ENCODE data around the gene PTPN7. TPM values are rescaled to one million over a fixed set of nuclear protein-coding genes. Genes with fewer than 3 reads are reported as not detected.
"Not testable (repeated sequence)": the region's sequence is repeated elsewhere in the genome, so short reads cannot be mapped to it uniquely, and the experiment has no call there.

The PTPN7 gene
- total RNA-seq, 2 donors from 2014 or later: 119 to 198 TPM

DNA sequence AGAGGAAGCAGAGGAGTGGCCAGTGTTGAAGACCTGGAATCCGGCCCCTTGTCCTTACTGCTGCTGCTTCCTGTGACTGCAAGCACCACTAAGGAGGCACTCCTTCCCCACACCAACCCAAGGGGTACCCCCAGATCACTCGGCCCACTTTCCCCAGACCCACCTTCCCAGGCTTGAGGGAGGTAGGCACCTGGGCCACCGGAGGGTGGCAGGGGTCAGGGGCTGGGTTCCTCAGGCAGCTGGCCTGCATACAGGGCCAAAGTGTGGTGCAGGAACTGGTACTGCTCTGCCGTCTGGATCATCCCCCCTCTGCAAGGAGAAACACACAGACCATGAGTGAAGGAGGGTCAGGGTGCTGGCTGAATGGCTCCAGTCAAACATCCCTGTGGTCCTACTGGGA, 12.0 kb downstream of the PTPN7 start:
- Mint-ChIP-seq H3K36me3 (peaks cover 23 to 25% of the 10 kb centered on the region in 2 donors), H3K9me3 (no peaks in the 10 kb centered on the region), H3K27ac (peak overlapping the region in 1 of 2 donors; percentile 45)
- ATAC-seq (no peak), DNase-seq (ENCODE audit: low spot score in 2 of 2) (no peak)

GRCh38 chr1:202146993-202147392, 13.4 kb downstream of the PTPN7 start:
- Mint-ChIP-seq H3K36me3 (peaks cover 20 to 21% of the 10 kb centered on the region in 2 donors), H3K27ac (peak overlapping the region in 1 of 2 donors; percentile 87), H3K9me3 (no peaks in the 10 kb centered on the region)
- ATAC-seq (no peak), DNase-seq (ENCODE audit: low spot score in 2 of 2) (no peak)

GRCh38 chr1:202146279-202146678, 14.1 kb downstream of the PTPN7 start:
- no peaks in the 10 kb centered on the region for H3K9me3 Mint-ChIP-seq
- peaks cover 19% of the 10 kb centered on the region in 2 donors for H3K36me3 Mint-ChIP-seq
- DNase-seq (ENCODE audit: low spot score in 2 of 2) (no peak), ATAC-seq (no peak)
- H3K27ac Mint-ChIP-seq: peak overlapping the region in 1 of 2 donors; percentile 87

- ATAC-seq; H3K9me3 Mint-ChIP-seq; DNase-seq (ENCODE audit: low spot score in 2 of 2): not testable (repeated sequence)
- H3K36me3 Mint-ChIP-seq: peaks cover 13 to 14% of the 10 kb centered on the region in 2 donors
- H3K27ac Mint-ChIP-seq: peak overlapping the region; percentile 87 to 95
Observed at GRCh38 chr1:202145744-202146140, 14.7 kb downstream of the PTPN7 start.

DNA sequence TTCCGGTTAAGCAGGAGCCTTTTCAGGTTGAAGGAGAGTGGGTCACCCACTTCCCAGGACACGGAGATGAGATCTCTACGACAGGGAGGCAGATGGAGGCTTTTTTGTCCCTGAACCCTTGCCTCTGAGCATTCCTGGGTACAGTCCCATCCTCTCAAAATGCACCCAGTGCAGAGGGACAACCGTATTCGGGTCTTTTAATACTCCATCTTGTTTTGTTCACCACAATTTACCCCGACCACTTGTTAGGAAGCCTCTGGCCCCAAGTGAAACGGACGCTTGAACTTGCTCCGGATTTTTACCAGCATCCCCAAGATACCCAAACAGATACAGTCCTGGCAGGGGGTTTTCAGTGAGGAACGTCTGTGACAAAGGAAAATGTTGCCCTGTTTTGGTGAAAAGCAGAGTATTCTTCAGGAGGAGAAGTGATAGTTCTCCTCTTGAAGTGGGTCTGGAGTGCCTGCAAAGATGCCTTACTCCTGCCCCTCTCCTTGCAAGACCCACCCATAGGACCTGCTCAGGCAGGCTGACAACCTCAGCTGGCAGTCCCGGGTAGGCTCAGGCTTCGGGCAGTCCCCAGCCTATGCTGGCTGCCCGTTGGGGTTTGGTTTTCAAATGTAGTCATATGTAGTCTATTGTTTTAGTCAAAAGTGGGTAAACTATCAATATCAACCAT, 15.2 kb downstream of the PTPN7 start:
- Mint-ChIP-seq H3K36me3 (peaks cover 8 to 12% of the 10 kb centered on the region in 2 donors), H3K9me3 (no peaks in the 10 kb centered on the region), H3K27ac (peak overlapping the region; percentile 87 to 95)
- ATAC-seq: peak; percentile 48 to 60
- peak in 1 of 2 donors; percentile 50 for DNase-seq (ENCODE audit: low spot score in 2 of 2)

DNA sequence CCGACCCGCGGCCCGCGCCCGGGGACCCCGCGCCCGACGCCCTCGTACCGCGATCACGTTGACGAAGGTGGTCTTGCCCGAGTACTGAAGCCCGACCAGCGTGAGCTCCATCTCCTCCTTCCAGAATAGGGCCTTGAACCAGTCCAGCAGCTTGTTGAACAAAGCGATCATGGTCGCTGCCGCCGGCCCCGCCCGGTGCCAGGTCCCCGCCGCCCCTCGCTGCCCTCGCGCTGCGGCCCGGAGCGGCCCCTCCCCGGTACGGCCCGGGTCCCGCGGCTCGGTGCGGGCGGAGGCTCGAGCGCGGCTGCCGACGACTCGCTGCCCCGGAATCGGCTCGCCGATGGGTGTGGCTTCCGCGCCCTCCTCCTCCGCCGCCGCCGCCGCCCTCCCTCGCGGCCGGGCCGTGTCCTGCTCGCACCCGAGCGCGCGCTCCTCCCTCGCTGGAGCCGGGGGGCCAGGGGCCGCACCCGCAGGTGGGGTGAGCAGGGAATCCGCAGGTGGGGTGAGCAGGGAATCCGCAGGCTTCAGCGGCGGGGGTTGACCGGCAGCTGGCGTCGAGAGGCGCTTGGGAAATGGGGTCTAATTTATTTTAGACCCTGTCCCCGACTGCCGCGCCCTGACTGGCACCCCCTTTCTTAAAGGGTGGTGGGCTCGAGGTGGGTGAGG, 15.9 kb downstream of the PTPN7 start, which contains the start of gene ARL8A:
TSS of gene ARL8A (minus strand) at position 336 of the 666 bp plus-strand sequence. CDS start at position 171, 165 bp downstream.
- peak; percentile 72 to 75 for DNase-seq (ENCODE audit: low spot score in 2 of 2)
- peaks cover 7 to 12% of the 10 kb centered on the region in 2 donors for H3K36me3 Mint-ChIP-seq
- H3K9me3 Mint-ChIP-seq: no peaks in the 10 kb centered on the region
- H3K27ac Mint-ChIP-seq: peak within 1 kb of the TSS; percentile 92 to 98
- peak; percentile 74 to 76 for ATAC-seq

DNA sequence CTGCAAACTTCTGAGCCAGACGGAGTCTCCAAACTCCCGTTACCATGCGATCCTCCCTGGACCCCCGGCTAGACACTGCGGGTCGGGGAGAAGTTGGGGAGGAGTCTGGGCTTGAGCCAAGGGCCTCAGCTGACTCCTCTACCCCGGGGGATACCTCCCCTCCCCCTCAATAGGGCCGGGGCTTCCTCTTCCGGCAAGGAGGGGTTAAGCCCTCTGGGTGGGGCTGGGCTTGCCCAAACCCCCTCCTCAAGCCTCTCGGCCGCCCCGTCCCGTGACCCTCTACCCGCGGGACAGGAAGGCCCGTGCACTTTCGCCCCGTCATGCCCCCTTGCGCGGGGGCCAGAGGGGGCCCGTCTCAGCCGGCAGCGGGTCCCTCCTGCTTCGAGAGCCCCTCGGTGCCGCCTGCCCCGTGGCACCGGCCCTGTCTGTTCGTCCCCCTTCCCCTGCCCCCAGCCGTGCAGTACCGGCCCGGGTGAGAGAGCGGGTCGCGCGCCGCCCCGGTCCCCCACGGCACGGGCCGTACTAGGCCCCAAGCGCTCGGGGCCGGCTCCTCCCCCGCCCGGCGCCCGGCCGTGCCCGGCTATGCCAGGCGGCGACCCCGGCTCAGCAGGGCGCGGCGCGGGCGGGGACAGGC, 16.5 kb downstream of the PTPN7 start:
- no peaks in the 10 kb centered on the region for H3K9me3 Mint-ChIP-seq
- ATAC-seq: peak; percentile 43 to 57
- H3K36me3 Mint-ChIP-seq: peaks cover 7 to 12% of the 10 kb centered on the region in 2 donors
- DNase-seq (ENCODE audit: low spot score in 2 of 2): peak in 1 of 2 donors; percentile 65
- H3K27ac Mint-ChIP-seq: peak overlapping the region; percentile 92 to 98

DNA sequence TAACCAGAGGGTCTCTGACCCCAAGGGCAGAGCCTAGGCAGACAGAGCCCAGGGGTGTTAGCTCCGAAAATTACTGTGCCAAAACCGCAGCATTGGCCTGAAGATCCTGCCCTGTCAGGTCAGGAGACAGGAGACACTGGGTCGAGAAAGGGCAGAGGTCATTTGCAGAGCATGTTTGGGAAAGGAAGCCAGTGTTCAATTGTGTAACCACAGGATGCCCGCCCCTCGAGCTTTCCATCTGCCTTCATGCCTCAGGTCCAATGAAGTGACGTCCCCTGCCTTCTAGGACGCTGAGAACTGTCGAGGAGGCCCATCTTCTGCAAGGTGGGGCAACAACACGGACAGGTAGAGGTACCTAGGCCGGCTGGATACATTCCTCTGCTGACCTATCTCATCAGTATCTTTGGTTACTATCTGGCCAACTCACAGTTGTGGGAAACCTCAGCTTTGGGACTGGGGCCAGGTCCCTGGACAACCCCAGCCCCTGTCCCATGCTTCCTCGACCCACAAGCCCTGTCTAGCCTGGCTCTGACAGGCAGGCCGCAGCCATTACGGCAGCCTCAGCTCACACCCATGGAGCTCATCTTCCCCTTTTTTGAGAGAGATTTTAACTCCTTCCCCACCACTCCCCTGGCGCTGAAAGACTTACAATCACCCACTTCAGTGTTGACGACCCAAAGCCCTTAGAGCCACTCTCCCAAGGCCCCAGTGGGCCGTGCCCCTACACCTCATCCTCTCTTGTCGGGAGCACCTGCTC, 17.2 kb downstream of the PTPN7 start:
- Mint-ChIP-seq H3K36me3 (peaks cover 7 to 11% of the 10 kb centered on the region in 2 donors), H3K27ac (peak overlapping the region; percentile 92 to 98), H3K9me3 (no peaks in the 10 kb centered on the region)
- DNase-seq (ENCODE audit: low spot score in 2 of 2) (no peak), ATAC-seq (peak; percentile 13 to 42)

DNA sequence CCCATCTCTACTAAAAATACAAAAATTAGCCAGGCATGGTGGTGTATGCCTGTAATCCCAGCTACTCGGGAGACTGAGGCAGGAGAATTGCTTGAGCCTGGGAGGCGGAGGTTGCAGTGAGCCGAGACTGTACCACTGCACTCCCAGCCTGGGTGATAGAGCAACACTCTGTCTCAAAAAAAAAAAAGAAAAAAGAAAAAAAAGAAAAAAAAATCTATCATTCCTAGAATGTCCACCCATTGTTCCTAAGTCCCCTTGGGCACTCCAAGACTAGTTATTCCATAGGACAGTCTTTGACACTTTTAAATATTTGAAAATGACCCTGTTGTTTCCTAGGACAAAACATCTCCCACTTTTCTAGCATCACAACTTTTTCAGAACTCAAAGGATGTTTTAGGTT, 18.9 kb downstream of the PTPN7 start:
- not testable (repeated sequence) for ATAC-seq; H3K9me3 Mint-ChIP-seq; H3K36me3 Mint-ChIP-seq; DNase-seq (ENCODE audit: low spot score in 2 of 2); H3K27ac Mint-ChIP-seq

GRCh38 chr1:202140833-202141232, 19.6 kb downstream of the PTPN7 start:
- ATAC-seq: no peak
- peaks cover 7% of the 10 kb centered on the region in 2 donors for H3K36me3 Mint-ChIP-seq
- H3K9me3 Mint-ChIP-seq: no peaks in the 10 kb centered on the region
- H3K27ac Mint-ChIP-seq: no peak overlapping the region
- no peak for DNase-seq (ENCODE audit: low spot score in 2 of 2)

DNA sequence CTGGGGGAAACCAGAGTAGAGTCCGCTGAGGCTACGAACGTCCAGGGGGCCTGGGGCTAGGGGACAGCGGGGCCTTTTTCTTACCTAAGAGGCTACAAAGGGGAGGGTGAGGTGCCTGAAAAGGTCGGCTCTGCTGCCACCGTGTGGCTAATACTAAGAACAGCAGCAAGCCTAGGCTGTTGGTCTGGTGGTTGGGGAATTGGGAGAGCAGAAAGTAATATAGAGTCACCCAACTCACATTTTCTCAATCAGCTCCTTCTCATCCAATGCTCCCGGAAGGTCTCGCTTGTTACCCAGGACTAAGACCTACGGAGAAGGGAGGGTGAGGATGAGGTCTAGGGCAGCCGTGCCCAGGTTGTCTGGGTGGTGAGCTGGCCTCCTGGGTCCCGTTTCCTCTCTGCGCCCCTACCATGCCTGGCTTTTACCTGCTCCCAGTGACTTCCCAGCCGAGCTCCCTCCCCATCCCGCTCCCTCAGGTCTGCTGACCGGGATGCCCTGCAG, 25.1 kb downstream of the PTPN7 start:
- H3K9me3 Mint-ChIP-seq: no peaks in the 10 kb centered on the region
- no peaks in the 10 kb centered on the region for H3K36me3 Mint-ChIP-seq
- peak in 1 of 2 donors; percentile 51 for DNase-seq (ENCODE audit: low spot score in 2 of 2)
- ATAC-seq: peak; percentile 74 to 82
- H3K27ac Mint-ChIP-seq: peak overlapping the region in 1 of 2 donors; percentile 32

GRCh38 chr1:202134645-202135172, 25.7 kb downstream of the PTPN7 start:
- DNase-seq (ENCODE audit: low spot score in 2 of 2): no peak
- peak in 1 of 2 donors; percentile 14 for ATAC-seq
- Mint-ChIP-seq H3K36me3 (no peaks in the 10 kb centered on the region), H3K9me3 (no peaks in the 10 kb centered on the region), H3K27ac (no peak overlapping the region)

GRCh38 chr1:202133989-202134388, 26.4 kb downstream of the PTPN7 start:
- ATAC-seq (no peak), DNase-seq (ENCODE audit: low spot score in 2 of 2) (no peak)
- Mint-ChIP-seq H3K36me3 (no peaks in the 10 kb centered on the region), H3K9me3 (no peaks in the 10 kb centered on the region), H3K27ac (peak overlapping the region in 1 of 2 donors; percentile 29)

- Mint-ChIP-seq H3K9me3 (no peaks in the 10 kb centered on the region), H3K36me3 (no peaks in the 10 kb centered on the region), H3K27ac (no peak overlapping the region)
- DNase-seq (ENCODE audit: low spot score in 2 of 2) (no peak), ATAC-seq (no peak)
Observed at GRCh38 chr1:202133496-202133895, 26.9 kb downstream of the PTPN7 start.

GRCh38 chr1:202133001-202133400, 27.4 kb downstream of the PTPN7 start:
- no peaks in the 10 kb centered on the region for H3K36me3 Mint-ChIP-seq
- no peak for ATAC-seq
- no peaks in the 10 kb centered on the region for H3K9me3 Mint-ChIP-seq
- no peak overlapping the region for H3K27ac Mint-ChIP-seq
- DNase-seq (ENCODE audit: low spot score in 2 of 2): no peak
